WERI-Rb-1 (cell line): ENCODE data around the gene VWF.

ENCODE experiments used
- DNase-seq: peaks from one replicate; pipeline ENCODE4 v3.0.0-alpha.2; 2020
- H3K27ac ChIP-seq: fragments of 250-450 bp; sonication (Bioruptor Pico); 2 replicates; pipeline ENCODE4 v1.5.1; 2020; ENCODE audit warnings: mild to moderate bottlenecking, moderate library complexity
- H3K27me3 ChIP-seq: fragments of 250-450 bp; sonication (Bioruptor Pico); 2 replicates; pipeline ENCODE4 v1.5.1; 2021; ENCODE audit warnings: mild to moderate bottlenecking, low read depth, moderate library complexity; ENCODE audit not compliant: insufficient read depth, severe bottlenecking
- H3K36me3 ChIP-seq: fragments of 250-450 bp; sonication (Bioruptor Pico); 2 replicates; pipeline ENCODE4 v1.5.1; 2020; ENCODE audit warnings: mild to moderate bottlenecking, moderate library complexity
- H3K4me3 ChIP-seq: 2 replicates; pipeline ENCODE4 v1.5.1; 2011; ENCODE audit warnings: low read depth, mild to moderate bottlenecking, control low read depth, low read length
- H3K9me3 ChIP-seq: fragments of 250-450 bp; sonication (Bioruptor Pico); 2 replicates; pipeline ENCODE4 v1.5.1; 2021; ENCODE audit warnings: mild to moderate bottlenecking, moderate library complexity; ENCODE audit not compliant: severe bottlenecking
- CTCF ChIP-seq: IDR thresholded peaks from 2 replicates; pipeline ENCODE4 v1.5.1; 2011; ENCODE audit warnings: low read depth, mild to moderate bottlenecking, control low read depth, inconsistent platforms, low read length

Gene VWF

DNA sequence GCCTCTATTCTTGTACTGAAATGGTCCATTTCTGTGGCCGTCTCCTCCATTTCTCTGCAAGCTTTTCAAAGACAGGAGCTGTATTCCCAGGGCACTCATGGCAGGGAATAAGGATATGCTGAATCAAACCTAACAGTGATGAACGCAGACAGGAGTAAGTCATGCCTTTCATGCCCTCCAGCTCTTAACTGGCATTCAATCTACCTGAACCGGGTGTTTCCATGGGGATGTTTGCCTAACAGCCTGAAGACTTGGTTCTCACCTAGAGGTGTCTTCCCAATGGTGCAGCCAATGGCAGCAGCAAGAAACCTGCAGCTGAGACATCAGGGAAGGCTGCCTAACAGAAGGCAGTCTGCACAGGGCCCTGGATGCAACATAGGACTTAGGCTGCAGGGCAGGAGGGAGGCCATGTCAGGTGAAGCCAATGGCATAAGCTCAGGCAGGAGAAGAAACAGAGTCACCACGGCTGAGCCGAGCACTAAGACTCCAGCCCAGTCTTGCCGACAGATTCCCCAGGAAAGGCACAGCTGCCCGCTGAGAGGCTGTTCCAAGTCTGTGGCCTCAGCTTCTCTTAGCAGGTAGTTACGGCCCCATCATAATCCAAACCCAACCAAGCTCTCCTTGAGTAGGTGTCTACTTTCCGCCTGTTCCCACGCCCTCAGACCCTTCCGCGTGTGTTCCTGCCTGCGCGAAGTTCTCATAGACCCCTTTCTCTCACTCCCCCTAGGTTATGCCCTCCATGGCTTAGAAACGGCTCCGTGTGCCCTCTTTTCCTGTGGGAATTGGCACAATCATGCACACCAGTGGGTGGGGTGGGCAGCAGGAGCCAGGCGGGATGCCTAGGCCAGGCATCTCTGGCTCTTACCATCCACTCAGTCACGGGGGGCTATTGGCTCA is 44.1 kb downstream of the VWF start:
- DNase-seq = no peak
- TF ChIP-seq CTCF = no peak
- no peak overlapping the region for H3K4me3 ChIP-seq

DNA sequence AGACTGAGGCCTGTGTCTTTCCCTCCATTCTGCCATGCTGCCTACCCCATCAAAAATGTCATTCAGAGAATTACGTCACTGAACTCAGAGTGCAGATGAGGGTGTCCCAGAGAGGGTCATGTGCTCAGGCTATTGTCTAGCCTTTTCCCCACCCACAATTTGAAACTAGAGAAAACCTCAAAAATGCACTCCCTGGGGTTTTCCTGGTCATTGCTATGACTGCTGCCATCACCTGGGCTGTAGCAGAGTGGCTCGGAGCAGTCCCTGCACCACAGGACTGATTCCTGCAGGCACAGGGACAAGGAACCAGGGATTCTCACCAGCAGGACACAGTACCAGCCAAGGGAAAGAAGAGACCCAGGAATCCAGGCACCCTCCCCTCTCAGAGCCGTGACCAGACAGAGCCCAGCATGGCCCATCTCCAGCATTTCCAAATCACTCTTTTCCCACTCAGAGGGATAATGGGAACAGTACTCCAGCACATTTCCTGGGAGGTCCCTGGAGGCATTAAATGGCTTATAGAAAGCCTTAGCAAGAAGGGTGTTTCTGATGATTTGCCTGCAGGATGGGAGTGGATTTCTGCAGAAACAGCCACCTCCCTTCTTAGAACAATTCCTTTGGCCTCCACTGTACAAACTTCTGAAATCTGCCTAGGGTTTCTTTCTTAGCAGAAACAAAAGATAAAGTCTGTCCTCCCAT is 45.9 kb downstream of the VWF start:
- H3K9me3 ChIP-seq = no peaks in the 10 kb centered on the region
- no peaks in the 10 kb centered on the region for H3K27me3 ChIP-seq
- DNase-seq = no peak
- no peak for TF ChIP-seq CTCF
- H3K36me3 ChIP-seq = no peaks in the 10 kb centered on the region
- H3K27ac ChIP-seq = no peak overlapping the region
- no peak overlapping the region for H3K4me3 ChIP-seq

More for the DNA sequence above, 44.1 kb downstream of the VWF start:
- Histone ChIP-seq H3K27me3 (no peaks in the 10 kb centered on the region), H3K36me3 (no peaks in the 10 kb centered on the region), H3K27ac (no peak overlapping the region), H3K9me3 (no peaks in the 10 kb centered on the region)

DNA sequence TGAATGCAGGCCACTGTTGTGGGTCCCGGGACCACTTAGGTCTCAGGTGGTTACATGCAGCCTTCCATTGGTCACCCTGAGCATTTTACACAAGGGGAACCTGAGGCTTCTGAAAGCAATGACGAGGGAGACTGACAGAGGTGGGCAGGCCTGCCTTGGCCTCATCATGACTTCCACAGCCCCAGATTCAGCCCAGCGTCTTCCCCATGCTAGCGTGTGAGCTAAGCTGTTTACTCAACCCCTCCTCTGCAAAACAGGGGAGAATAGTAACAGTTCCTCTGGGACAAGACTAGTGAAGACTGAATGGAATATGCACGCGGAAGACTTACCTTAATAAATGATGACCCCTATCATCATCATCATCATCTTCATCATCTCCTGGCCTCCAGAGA is 46.8 kb downstream of the VWF start:
- no peak overlapping the region for H3K27ac ChIP-seq
- H3K4me3 ChIP-seq = no peak overlapping the region
- no peaks in the 10 kb centered on the region for H3K9me3 ChIP-seq
- TF ChIP-seq CTCF = no peak
- DNase-seq = no peak
- no peaks in the 10 kb centered on the region for H3K36me3 ChIP-seq
- H3K27me3 ChIP-seq = no peaks in the 10 kb centered on the region

GRCh38 chr12:6076776-6077691 is 47.4 kb downstream of the VWF start:
- no peak overlapping the region for H3K27ac ChIP-seq
- H3K4me3 ChIP-seq = no peak overlapping the region
- no peaks in the 10 kb centered on the region for H3K36me3 ChIP-seq
- H3K9me3 ChIP-seq = no peaks in the 10 kb centered on the region
- no peak for DNase-seq
- no peaks in the 10 kb centered on the region for H3K27me3 ChIP-seq
- no peak for TF ChIP-seq CTCF

- TF ChIP-seq CTCF = no peak
- no peak overlapping the region for H3K27ac ChIP-seq
- H3K4me3 ChIP-seq = no peak overlapping the region
- no peaks in the 10 kb centered on the region for H3K27me3 ChIP-seq
- H3K9me3 ChIP-seq = no peaks in the 10 kb centered on the region
- no peaks in the 10 kb centered on the region for H3K36me3 ChIP-seq
- no peak for DNase-seq
These were observed 48.1 kb downstream of the VWF start for GRCh38 chr12:6076346-6076745.
